GM19328 (cell line): ENCODE results near the gene PHPT1.
"Not testable (repeated sequence)": the region's sequence is repeated elsewhere in the genome, so short reads cannot be mapped to it uniquely, and the experiment has no call there.

Source experiments
- ATAC-seq: cut with Tn5 transposase; IDR thresholded peaks from one replicate; pipeline ENCODE4 v1.9.1; 2021; ENCODE audit warnings: mild to moderate bottlenecking, moderate library complexity; ENCODE audit not compliant: unreplicated experiment

The PHPT1 gene

GRCh38 chr9:136858844-136859757 is 9.9 kb downstream of the PHPT1 start:
- ATAC-seq = no peak

GRCh38 chr9:136860529-136860928 is 11.3 kb downstream of the PHPT1 start:
- ATAC-seq = no peak

GRCh38 chr9:136860933-136861873 is 12.0 kb downstream of the PHPT1 start:
- no peak for ATAC-seq

GRCh38 chr9:136861874-136862457 is 12.8 kb downstream of the PHPT1 start:
- ATAC-seq = no peak

DNA sequence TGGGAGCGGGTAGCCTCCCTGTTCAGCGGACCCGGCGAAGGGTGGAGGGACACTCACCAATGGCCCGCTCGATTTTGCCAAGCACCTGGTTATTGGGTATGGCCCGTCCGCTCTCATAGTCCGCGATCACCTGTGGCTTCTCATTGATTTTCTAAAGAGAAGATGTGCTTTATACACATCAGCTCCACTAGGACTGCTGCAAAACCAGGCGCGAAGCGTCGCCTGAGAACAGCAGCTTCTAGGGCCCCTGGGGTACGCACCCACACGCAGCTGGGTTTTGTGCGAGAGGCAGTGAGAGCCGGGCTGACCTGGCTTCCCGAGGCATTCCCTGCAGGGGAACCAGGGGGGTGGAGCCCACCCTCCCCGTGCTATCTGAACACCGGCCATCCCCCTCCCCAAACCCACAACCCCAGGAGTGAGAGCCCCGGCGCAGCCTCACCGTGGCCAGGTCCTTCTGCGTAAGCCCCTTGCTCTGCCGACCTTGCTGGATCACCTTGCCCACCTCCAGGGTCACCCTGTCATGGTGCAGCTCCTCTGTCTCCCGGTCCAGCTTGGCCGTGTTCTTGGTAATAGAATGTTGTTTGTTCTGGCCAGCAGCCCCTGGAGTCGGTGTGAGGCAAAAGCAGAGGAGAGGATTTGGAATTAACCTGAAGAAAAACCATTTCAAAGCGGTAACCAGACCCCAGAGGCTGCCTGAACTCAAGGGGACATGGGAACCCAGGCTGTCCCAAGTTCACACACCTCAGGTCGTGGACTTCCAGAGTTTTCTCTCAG is 13.8 kb downstream of the PHPT1 start:
- no peak for ATAC-seq

DNA sequence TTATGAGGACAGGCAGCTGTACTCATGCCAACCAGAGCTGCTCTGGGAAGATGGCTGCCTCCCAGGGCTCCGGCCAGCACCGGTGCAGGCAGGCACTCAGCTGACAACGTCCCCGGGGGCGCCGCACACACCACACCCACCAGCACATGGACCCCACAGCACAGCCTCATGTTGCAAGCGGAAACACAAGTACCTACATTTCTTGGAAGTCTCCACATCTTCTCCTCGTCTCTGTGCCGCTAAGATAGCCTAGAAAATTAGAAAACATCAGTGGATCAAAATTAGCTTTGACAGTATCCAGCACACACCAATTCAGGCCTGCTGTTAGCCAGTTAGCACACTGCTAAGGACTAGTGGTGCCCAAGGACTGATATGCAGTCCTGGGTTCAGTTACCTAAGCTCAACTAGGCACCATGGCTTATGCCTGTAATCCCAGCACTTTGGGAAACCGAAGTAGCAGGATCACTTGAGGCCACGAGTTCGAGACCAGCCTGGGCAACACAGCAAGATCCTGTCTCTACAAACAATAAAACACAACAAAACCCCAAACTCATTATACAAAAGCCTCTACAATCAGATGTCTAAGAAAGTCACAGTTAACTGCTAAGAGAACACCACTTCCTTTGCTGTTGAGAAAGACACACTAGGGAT is 14.5 kb downstream of the PHPT1 start:
- ATAC-seq = no peak

- ATAC-seq = no peak
Observed at GRCh38 chr9:136865041-136865767, 16.0 kb downstream of the PHPT1 start.

- peak; percentile 5 for ATAC-seq
Observed at GRCh38 chr9:136865768-136866103, 16.5 kb downstream of the PHPT1 start.

GRCh38 chr9:136866898-136867421 is 17.8 kb downstream of the PHPT1 start:
- not testable (repeated sequence) for ATAC-seq

GRCh38 chr9:136867480-136867879 is 18.3 kb downstream of the PHPT1 start:
- no peak for ATAC-seq

DNA sequence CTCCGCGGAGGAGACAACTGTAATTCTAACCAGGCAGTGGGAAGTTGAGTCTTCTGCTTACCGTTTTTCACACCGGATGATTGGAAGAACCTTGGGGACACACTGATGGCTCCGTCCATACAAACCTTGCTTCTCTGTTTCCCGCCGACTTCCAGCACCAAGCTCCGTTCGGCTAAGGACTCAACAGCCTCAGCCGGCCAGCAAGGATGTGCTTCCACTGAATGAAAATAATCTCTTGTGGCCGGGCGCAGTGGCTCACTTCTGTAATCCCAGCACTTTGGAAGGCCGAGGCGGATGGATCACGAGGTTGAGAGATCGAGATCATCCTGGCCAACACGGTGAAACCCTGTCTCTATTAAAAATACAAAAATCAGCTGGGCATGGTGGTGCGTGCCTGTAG is 18.7 kb downstream of the PHPT1 start:
- ATAC-seq = no peak

- no peak for ATAC-seq
Observed at GRCh38 chr9:136868644-136869043, 19.4 kb downstream of the PHPT1 start.

DNA sequence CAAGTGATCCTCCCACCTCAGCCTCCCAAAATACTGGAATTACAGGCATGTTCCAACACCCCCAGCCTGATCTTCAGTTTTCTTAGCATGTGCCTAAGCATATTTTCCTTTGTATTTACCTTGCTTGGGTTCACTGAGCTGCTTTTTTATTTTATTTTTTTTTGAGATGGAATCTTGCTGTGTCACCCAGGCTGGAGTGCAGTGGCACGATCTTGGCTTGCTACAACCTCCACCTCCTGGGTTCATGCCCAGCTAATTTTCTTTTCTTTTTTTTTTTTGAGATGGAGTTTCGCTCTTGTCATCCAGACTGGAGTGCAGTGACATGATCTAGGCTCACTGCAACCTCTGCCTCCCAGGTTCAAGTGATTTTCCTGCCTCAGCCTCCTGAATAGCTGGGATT is 20.4 kb downstream of the PHPT1 start:
- ATAC-seq = not testable (repeated sequence)

GRCh38 chr9:136875155-136875554 is 25.9 kb downstream of the PHPT1 start:
- no peak for ATAC-seq

GRCh38 chr9:136876476-136876875 is 27.3 kb downstream of the PHPT1 start:
- ATAC-seq = no peak

GRCh38 chr9:136880651-136881050 is 31.4 kb downstream of the PHPT1 start:
- ATAC-seq = no peak

DNA sequence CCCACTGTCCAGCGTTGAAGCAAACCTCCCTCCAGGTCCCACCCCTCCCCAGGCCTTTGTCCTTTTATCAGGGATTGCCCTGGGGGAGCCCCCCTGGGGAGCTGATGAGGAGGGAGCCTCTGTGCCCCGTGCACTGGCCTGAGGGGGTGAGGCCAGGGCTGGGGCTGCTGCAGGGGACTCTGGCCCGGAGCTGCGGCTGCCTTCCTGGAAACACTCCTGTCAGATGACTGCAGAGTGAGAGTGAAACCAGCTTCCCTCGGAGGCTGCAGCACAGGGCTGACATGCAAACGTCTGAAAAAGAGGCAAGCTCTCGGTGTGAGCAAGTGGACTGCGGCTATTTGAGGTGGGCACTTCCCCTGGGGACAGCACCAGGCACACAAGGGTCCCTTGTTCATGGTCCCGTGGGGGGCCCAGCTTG is 32.5 kb downstream of the PHPT1 start:
- no peak for ATAC-seq

- no peak for ATAC-seq
Observed at GRCh38 chr9:136882109-136882946, 33.1 kb downstream of the PHPT1 start.
